Loucy (cell line): ENCODE data around the gene FOXA2.

Experiments used
- EZH2phosphoT487 ChIP-seq: fragments of 200-600 bp; IDR thresholded peaks from 2 replicates; pipeline ENCODE4 v1.6.1; 2018; ENCODE audit warnings: antibody characterized with exemption, mild to moderate bottlenecking, moderate library complexity, borderline replicate concordance
- TF ChIP-seq, protein P1 (sequence below): fragments of 200-600 bp; sonication (generic); conservative IDR thresholded peaks from 2 replicates; pipeline ENCODE4 v1.5.1; 2014; ENCODE audit warnings: mild to moderate bottlenecking, antibody characterized with exemption, low read length

DNA sequence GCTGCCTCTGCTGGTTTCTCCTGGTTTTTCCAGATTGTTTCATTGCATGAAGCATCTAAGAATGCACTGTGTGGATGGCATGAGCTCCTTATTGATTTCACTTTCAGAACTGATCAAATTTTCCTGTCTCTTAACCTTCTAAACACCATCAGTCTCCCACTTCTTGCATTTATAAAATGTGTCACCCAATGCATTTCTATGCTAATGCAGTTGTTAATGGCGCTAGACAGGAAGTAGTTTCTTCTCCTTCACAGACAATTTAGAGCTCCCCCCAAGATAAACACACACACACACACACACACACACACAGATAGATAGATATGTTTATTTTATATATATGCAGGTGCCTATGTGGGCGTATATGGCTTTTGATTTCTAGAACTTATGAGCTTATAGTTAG lies 45.6 kb upstream of the FOXA2 start:
- TF ChIP-seq, protein P1, sequence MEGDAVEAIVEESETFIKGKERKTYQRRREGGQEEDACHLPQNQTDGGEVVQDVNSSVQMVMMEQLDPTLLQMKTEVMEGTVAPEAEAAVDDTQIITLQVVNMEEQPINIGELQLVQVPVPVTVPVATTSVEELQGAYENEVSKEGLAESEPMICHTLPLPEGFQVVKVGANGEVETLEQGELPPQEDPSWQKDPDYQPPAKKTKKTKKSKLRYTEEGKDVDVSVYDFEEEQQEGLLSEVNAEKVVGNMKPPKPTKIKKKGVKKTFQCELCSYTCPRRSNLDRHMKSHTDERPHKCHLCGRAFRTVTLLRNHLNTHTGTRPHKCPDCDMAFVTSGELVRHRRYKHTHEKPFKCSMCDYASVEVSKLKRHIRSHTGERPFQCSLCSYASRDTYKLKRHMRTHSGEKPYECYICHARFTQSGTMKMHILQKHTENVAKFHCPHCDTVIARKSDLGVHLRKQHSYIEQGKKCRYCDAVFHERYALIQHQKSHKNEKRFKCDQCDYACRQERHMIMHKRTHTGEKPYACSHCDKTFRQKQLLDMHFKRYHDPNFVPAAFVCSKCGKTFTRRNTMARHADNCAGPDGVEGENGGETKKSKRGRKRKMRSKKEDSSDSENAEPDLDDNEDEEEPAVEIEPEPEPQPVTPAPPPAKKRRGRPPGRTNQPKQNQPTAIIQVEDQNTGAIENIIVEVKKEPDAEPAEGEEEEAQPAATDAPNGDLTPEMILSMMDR: no peak
- TF ChIP-seq EZH2phosphoT487: no peak
